Spleen (tissue), 11 donors: ENCODE data around the gene ME1. TPM values are rescaled to one million over a fixed set of nuclear protein-coding genes. Genes with fewer than 3 reads are reported as not detected.

Source experiments
- DNase-seq: peaks from one replicate; pipeline ENCODE4 v3.0.0-alpha.2; 2020
- H3K27ac ChIP-seq, 8 donors: fragments of 200-600 bp; sonication (generic) in 7 of 8; 1 replicate in 4 of 8; 2 replicates in 4 of 8; pipeline versions ENCODE4 v1.5.0 to v1.8.0; 2016 to 2021; ENCODE audit warnings: inconsistent platforms in 4 of 8, mild to moderate bottlenecking in 4 of 8, moderate library complexity in 1 of 8
- H3K27me3 ChIP-seq, 7 donors: fragments of 200-600 bp; sonication (generic) in 6 of 7; replicated peaks in 1 of 7; 1 replicate in 4 of 7; 2 replicates in 3 of 7; pipeline versions ENCODE4 v1.5.0 to v1.8.0; 2016 to 2021; ENCODE audit warnings: inconsistent platforms in 3 of 7, mild to moderate bottlenecking in 1 of 7
- H3K36me3 ChIP-seq, 6 donors: fragments of 200-600 bp; sonication (generic) in 5 of 6; 1 replicate in 4 of 6; 2 replicates in 2 of 6; pipeline versions ENCODE4 v1.5.0 to v1.8.0; 2016 to 2021; ENCODE audit warnings: inconsistent platforms in 2 of 6
- H3K4me1 ChIP-seq, 6 donors: fragments of 200-600 bp; sonication (generic) in 5 of 6; 1 replicate in 3 of 6; 2 replicates in 3 of 6; pipeline versions ENCODE4 v1.5.0 to v1.8.0; 2016 to 2021; ENCODE audit warnings: inconsistent platforms in 3 of 6
- H3K4me3 ChIP-seq, 8 donors: fragments of 200-600 bp; sonication (generic) in 7 of 8; 1 replicate in 4 of 8; 2 replicates in 4 of 8; pipeline versions ENCODE4 v1.5.0 to v1.8.0; 2016 to 2021; ENCODE audit warnings: inconsistent platforms in 4 of 8, mild to moderate bottlenecking in 4 of 8, moderate library complexity in 2 of 8
- H3K9me3 ChIP-seq, 8 donors: fragments of 200-600 bp; sonication (generic) in 7 of 8; 1 replicate in 4 of 8; 2 replicates in 4 of 8; pipeline versions ENCODE4 v1.5.0 to v1.8.0; 2016 to 2021; ENCODE audit warnings: inconsistent platforms in 4 of 8
- POLR2A ChIP-seq, 3 donors: fragments of 450-650 bp; IDR thresholded peaks; one replicate each; pipeline ENCODE4 v1.5.1; 2017; ENCODE audit warnings: antibody characterized with exemption in 3 of 3, mild to moderate bottlenecking in 1 of 3
- POLR2AphosphoS5 ChIP-seq, 3 donors: sonication (generic); formaldehyde crosslinking; IDR thresholded peaks; one replicate each; pipeline ENCODE4 v1.5.1; 2017; ENCODE audit warnings: antibody characterized with exemption in 3 of 3
- WGBS, 5 donors: extraction: QIAGEN DNeasy Blood & Tissue Kit in 3 of 5; methylation state at CpG; one replicate each; pipeline versions ENCODE4 v1.1.5 to v1.1.7; 2013 to 2018; 5-methylcytosine and 5-hydroxymethylcytosine counted together
- intact Hi-C: fragments of 100-400 bp; cut with DNase I; formaldehyde crosslinking; loops from one replicate; pipeline ENCODE4 v1.15.0; 2023; ENCODE audit warnings: low total_unique reads
- polyA plus RNA-seq, 3 donors: library from polyadenylated mRNA; stranded (reverse); fragments of 200-250 nt; gene quantifications; one replicate each; pipeline ENCODE4 v1.2.1, GENCODE V29; 2013
- total RNA-seq, 7 donors: library from RNA; depleted of rRNA in 3 of 7; stranded (reverse); fragments of >200 nt in 3 of 7; fragmentation: NEBNext Ultra II Directional in 4 of 7; extraction: Animal tissue kit (Norgen Biotek cat#: 25700) in 4 of 7; gene quantifications; one replicate each; pipeline versions ENCODE4 v1.1.0 to v1.2.1, GENCODE V29; 2016 to 2021
- TF ChIP-seq, protein P1 (sequence below), 11 experiments: fragments of 200-600 bp in 7 of 11; fragments of 450-650 bp in 4 of 11; sonication (generic) in 4 of 11; IDR thresholded peaks in 8 of 11; conservative IDR thresholded peaks in 3 of 11; 1 replicate in 7 of 11; 2 replicates in 4 of 11; pipeline versions ENCODE4 v1.4.0 to v1.8.0; 2016 to 2021; ENCODE audit warnings: antibody characterized with exemption in 11 of 11, inconsistent platforms in 4 of 11, mild to moderate bottlenecking in 1 of 11
- donor health status: healthy with polysubstance abuse.
- donor health status: DM: no; HTN: no; CAD: no; lungs with moderate emphysema.
- donor health status: DM: no; HTN: no; CAD: no.
- donor health status: Bipolar disorder and iron deficiency.
- donor health status: healthy.
- donor health status: DM: no; HTN: no; CAD: no.
- donor health status: DM: yes; HTN: yes; CAD: no.

ME1 gene
- total and polyA plus RNA-seq, 10 donors = 1.8 to 19.4 (median 8.4) TPM

DNA sequence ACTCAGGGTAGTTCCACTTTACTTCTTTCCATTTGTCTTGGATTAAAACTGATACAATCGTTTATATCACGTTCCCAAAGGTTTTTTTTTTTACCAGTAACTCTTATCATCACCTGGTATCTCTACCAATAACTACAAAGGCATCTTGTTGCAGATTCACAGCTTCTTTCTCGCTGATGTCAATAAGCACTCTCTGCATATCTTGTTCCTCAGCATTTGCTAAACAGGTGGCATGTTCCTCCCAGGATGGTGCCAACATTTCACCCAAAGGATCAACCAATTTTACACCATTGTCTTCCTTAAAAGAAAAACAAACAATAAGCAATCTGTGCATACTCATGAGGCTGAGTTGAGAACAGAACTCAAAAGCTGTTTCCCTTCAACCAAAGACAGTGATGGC, 242.3 kb downstream of the ME1 start:
- DNase-seq = no peak
- H3K4me3 ChIP-seq = no peak overlapping the region
- no peak overlapping the region for H3K27ac ChIP-seq
- 86 to 94% (median 88%) methylated on average over 3 of the region's 3 CpGs for WGBS, 5 donors
- TF ChIP-seq, protein P1, sequence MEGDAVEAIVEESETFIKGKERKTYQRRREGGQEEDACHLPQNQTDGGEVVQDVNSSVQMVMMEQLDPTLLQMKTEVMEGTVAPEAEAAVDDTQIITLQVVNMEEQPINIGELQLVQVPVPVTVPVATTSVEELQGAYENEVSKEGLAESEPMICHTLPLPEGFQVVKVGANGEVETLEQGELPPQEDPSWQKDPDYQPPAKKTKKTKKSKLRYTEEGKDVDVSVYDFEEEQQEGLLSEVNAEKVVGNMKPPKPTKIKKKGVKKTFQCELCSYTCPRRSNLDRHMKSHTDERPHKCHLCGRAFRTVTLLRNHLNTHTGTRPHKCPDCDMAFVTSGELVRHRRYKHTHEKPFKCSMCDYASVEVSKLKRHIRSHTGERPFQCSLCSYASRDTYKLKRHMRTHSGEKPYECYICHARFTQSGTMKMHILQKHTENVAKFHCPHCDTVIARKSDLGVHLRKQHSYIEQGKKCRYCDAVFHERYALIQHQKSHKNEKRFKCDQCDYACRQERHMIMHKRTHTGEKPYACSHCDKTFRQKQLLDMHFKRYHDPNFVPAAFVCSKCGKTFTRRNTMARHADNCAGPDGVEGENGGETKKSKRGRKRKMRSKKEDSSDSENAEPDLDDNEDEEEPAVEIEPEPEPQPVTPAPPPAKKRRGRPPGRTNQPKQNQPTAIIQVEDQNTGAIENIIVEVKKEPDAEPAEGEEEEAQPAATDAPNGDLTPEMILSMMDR (IDR thresholded peaks at IDR 0.05 in 8 of 11, conservative IDR thresholded peaks at IDR 0.05 in 3 of 11) = no peak
- no peak for TF ChIP-seq POLR2A (IDR thresholded peaks at IDR 0.05)
- no peak for TF ChIP-seq POLR2AphosphoS5 (IDR thresholded peaks at IDR 0.05)
- H3K36me3 ChIP-seq = peaks cover 0 to 68% (median 26%) of the 10 kb centered on the region in 6 donors
- intact Hi-C loops = no loop called here
- no peaks in the 10 kb centered on the region for H3K9me3 ChIP-seq
- peaks cover 7 to 41% (median 15%) of the 10 kb centered on the region in 6 donors for H3K4me1 ChIP-seq
- H3K27me3 ChIP-seq = no peaks in the 10 kb centered on the region

DNA sequence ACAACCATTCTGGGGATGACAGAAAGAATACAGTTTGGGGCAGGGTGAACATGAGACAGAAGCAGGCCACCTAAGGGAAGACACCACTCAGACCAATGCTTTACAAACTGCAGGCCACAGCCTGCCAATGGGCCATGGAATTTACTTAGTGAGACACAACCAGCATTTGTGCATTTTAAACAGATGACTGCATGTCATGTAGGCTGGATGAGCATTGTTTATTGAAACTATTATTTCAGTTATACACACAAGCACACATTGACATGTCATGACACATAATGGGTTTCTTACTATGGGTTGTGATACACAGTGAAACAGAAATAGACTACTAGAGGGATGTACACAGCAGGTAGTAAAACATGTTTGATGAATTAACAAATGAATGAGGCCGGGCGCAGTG, 245.8 kb downstream of the ME1 start:
- DNase-seq = no peak
- no peak overlapping the region for H3K4me3 ChIP-seq
- WGBS, 5 donors = 93 to 100% (median 98%) methylated on average over 2 of the region's 2 CpGs
- TF ChIP-seq POLR2AphosphoS5 (IDR thresholded peaks at IDR 0.05) (no peak), POLR2A (IDR thresholded peaks at IDR 0.05) (no peak)
- TF ChIP-seq, protein P1 (IDR thresholded peaks at IDR 0.05 in 8 of 11, conservative IDR thresholded peaks at IDR 0.05 in 3 of 11) = no peak
- H3K36me3 ChIP-seq = peaks cover 0 to 98% (median 42%) of the 10 kb centered on the region in 6 donors
- intact Hi-C loops = no loop called here
- H3K4me1 ChIP-seq = peaks cover 0 to 13% (median 0%) of the 10 kb centered on the region in 6 donors
- H3K9me3 ChIP-seq = no peaks in the 10 kb centered on the region
- no peaks in the 10 kb centered on the region for H3K27me3 ChIP-seq
- H3K27ac ChIP-seq = no peak overlapping the region

DNA sequence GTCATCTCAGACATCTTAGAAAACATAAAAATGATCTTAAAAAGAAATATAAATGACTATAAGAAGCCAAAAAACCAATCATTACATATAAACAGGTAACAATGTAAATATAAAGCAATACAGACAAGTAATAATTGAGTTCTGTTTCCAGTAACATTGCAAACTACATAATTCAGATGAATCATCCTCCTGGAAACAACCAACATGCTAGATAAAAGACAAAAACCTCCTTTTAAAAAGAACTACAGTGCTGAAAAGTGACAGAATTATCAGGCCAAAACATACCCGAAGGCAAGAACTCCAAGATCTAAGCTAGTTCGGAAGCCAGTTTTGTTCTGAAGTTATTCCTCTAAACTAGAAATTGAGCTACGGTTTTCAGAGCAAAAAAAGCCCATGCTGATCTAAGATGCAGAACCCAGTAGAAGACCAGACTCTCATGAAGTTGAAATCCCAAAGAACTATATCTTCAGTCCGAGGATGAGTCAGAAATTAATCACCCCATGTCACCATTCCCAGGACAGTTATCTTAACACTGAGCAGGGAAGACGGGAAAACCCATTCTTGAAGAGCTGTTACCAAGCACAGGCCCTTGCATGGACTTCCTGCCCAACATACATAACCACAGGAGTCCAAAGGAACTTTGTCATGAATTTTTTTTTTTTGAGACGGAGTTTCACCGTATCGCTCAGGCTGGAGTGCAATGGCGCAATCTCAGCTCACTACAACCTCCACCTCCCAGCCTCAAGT, 247.6 kb downstream of the ME1 start:
- WGBS, 5 donors = 73 to 89% (median 86%) methylated on average over 9 of the region's 9 CpGs
- DNase-seq = no peak
- no peak overlapping the region for H3K4me3 ChIP-seq

DNA sequence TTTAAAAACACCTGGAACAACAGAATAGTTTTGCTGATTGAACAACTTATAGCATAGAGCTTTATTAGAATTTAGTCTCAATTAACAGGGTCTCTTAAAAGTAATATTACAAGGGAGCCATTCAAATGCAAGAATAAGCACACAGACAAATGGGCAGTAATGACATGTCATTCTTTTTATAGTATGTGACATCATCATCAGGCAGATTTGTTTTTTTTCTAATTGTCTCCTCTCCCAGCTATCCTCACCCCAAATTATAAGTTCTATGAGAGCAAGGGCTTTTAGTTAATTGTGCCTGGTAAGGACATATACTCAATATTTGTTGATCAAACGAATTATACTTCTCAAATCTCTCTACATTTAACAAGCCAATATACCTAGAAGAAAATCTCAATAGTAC, 248.7 kb downstream of the ME1 start:
- DNase-seq = no peak
- no peaks in the 10 kb centered on the region for H3K9me3 ChIP-seq
- no peaks in the 10 kb centered on the region for H3K4me1 ChIP-seq
- intact Hi-C loops = no loop called here
- peaks cover 0 to 97% (median 45%) of the 10 kb centered on the region in 6 donors for H3K36me3 ChIP-seq
- H3K27ac ChIP-seq = no peak overlapping the region
- 81 to 95% (median 81%) methylated on average over 1 of the region's 1 CpG for WGBS, 5 donors
- H3K4me3 ChIP-seq = no peak overlapping the region
- TF ChIP-seq, protein P1 (IDR thresholded peaks at IDR 0.05 in 8 of 11, conservative IDR thresholded peaks at IDR 0.05 in 3 of 11) = no peak
- TF ChIP-seq POLR2A (IDR thresholded peaks at IDR 0.05) (no peak), POLR2AphosphoS5 (IDR thresholded peaks at IDR 0.05) (no peak)
- H3K27me3 ChIP-seq = no peaks in the 10 kb centered on the region

More for the DNA sequence above, 247.6 kb downstream of the ME1 start:
- Histone ChIP-seq H3K27me3 (no peaks in the 10 kb centered on the region), H3K4me1 (no peaks in the 10 kb centered on the region), H3K36me3 (peaks cover 0 to 97% (median 46%) of the 10 kb centered on the region in 6 donors), H3K27ac (no peak overlapping the region), H3K9me3 (no peaks in the 10 kb centered on the region)
- intact Hi-C loops = no loop called here
- TF ChIP-seq, protein P1 (IDR thresholded peaks at IDR 0.05 in 8 of 11, conservative IDR thresholded peaks at IDR 0.05 in 3 of 11) = no peak
- TF ChIP-seq POLR2AphosphoS5 (IDR thresholded peaks at IDR 0.05) = no peak
- no peak for TF ChIP-seq POLR2A (IDR thresholded peaks at IDR 0.05)
